HG02973 (cell line): ENCODE data around the gene MAST2.
"Not testable (repeated sequence)": the region's sequence is repeated elsewhere in the genome, so short reads cannot be mapped to it uniquely, and the experiment has no call there.

Source experiments
- ATAC-seq: cut with Tn5 transposase; IDR thresholded peaks from one replicate; pipeline ENCODE4 v1.9.1; 2021; ENCODE audit warnings: moderate library complexity; ENCODE audit not compliant: unreplicated experiment

The MAST2 gene

DNA sequence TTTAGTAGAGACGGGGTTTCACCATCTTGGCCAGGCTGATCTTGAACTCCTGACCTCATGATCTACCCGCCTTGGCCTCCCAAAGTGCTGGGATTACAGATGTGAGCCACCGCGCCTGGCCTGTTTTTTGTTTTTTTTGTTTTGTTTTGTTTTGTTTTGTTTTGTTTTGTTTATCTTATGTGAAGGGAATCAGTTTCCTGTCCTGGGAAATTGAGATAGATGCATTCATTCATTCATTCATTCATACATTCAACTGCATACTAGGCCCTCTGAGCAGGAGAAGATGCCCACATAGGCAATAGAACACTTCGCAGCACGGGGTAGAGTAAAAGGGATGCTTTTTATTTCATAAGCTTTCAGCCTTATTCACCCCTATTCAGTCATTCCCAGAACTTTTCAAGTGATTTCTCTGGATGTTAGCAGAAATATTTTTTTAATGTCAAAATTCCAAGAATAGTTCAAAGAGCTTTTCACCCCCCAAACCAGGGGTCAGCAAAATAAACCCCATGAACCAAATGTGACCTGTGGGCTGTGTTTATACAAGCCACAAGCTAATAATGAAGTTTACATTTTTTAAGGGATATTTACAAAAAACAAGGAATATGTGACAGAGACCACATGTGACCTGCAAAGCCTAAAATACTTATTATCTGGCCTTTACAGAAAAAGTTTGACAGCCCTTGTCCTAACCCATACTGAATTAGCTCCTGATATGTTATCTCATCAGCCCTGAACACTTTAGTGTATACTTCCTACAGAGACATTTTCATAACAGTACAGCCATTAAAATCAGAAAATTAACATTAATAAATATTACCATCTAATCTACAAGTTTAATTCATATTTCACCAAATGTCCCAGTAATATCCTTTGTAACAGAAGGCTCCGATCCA lies 127.1 kb downstream of the MAST2 start:
- no peak for ATAC-seq

DNA sequence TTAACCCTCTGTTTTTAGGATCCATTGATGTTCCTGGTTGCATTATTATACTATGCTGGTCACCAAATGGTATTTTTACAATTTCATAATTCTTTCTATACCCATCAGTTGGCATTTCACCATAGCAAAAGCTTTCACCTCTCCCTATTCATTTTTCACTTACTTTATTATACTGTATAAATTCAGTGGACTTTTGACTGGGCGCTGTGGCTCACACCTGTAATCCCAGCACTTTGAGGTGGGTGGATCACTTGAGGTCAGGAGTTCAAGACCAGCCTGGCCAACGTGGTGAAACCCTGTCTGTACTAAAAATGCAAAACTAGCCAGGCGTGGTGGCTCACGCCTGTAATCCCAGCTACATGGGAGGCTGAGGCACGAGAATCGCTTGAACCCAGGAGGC lies 128.8 kb downstream of the MAST2 start:
- ATAC-seq: not testable (repeated sequence)

DNA sequence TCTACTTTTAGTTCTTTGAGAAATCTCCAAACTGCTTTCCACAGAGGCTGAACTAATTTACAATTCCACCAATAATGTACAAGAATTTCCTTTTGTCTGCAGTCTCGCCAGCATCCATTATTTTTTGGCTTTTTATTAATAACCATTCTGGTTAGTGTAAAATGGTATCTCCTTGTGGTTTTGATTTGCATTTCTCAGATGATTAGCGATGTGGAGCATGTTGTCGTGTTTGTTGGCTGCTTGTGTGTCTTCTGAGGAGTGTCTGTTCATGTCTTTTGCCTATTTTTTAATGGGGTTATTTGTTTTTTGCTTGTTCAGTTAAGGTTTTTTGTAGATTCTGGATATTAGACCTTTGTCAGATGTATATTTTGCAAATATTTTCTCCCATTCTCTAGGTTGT lies 131.5 kb downstream of the MAST2 start:
- ATAC-seq: no peak

DNA sequence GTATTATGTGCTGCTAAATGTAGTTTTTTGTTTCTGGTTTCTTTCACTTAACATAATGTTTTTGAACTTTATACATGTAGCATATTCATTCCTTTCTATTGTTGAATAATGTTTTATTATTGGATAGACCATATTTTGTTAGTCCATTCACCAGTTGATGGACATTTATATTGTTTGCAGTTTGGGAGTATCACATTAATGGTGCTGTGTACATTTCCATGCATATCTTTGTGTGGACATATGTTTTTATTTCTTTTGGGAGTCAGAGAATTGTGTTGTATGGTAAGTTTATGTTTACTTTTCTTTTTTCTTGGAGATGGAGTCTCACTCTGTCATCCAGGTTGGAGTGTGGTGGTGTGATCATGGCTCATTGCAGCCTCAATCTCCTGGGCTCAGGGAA lies 134.6 kb downstream of the MAST2 start:
- no peak for ATAC-seq

DNA sequence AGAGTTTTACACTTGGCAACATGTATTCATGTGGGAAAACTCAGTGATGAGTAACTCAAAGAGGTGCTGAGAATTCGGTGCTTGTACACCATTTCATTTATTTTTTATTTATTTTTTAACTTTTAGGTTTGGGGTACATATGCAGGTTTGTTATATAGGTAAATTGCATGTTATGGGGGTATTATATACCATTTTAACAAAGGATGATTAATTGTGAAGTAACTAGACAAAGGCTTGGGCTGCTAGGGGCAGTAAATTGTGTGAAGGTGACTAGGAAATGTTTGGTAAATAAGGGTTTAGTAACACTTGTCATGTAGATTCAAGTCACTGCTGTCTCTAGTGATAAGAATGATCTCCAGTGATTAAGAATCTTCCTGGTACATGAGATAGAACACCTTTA lies 139.0 kb downstream of the MAST2 start:
- ATAC-seq: no peak

DNA sequence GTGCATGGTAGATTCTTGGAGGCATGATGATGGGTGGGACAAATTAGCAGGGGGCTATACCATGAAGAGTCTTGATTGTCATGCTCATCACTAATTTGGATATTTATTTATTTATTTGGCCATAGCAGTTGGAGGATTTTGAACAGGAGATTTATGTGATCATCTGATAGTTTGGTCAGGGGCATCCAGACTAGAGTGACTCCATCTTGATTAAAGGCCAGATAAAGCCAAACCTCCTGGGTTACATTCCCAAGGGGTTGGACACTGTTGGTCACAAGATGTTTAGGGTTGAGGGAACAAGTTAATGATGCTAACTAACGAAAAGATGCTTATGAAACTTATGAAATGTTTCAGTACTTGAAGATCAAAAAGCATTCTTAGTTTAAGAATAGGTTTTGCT lies 139.8 kb downstream of the MAST2 start:
- ATAC-seq: no peak

DNA sequence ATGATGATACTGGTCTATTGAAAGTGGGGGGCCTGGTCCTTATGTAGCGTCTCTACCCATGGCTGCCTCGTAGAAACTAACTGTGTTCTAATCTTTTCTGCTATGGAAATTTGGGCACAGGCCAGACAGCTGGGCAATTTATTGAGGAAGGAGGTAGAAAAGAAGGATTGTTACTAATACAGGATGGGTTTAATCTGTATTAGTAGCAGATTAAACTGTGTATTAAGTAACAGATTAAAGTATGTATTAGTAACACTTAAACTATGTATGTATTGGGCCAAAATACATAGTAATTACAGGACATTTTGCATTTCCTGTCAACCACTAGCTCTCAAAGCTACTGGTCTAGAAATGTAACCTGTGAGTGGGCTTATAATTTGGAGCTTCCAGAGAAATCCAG lies 142.0 kb downstream of the MAST2 start:
- ATAC-seq: no peak

DNA sequence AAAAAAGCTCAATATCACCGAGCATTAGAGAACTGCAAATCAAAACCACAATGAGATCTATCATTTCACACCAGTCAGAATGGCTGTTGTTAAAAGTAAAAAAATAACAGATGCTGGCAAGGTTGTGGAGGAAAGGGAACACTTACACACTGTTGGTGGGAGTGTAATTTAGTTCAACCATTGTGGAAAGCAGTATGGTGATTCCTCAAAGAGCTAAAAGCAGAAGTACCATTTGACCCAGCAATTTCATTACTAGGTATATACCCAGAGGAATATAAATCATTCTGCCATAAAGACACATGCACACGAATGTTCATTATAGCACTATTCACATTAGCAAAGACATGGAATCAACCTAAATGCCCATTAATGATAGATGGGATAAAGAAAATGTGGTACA lies 146.1 kb downstream of the MAST2 start:
- ATAC-seq: not testable (repeated sequence)

DNA sequence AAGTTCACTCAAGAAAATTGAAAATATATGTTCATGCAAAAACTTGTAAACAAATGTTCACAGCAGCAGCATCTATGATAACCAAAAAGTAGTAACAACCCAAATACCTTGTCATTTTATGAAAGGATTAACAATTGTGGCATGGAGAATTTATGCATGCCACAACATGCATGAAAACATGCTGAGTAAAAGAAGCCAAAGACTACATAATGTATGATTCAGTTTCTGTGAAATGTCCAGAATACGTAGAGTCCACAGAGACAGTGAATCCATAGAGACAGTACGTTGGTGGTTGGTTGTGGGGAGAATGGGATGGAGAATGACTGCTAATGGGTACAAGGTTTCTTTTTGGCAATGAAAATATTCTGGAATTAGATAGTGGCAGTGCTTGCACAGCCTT lies 148.7 kb downstream of the MAST2 start:
- ATAC-seq: no peak

DNA sequence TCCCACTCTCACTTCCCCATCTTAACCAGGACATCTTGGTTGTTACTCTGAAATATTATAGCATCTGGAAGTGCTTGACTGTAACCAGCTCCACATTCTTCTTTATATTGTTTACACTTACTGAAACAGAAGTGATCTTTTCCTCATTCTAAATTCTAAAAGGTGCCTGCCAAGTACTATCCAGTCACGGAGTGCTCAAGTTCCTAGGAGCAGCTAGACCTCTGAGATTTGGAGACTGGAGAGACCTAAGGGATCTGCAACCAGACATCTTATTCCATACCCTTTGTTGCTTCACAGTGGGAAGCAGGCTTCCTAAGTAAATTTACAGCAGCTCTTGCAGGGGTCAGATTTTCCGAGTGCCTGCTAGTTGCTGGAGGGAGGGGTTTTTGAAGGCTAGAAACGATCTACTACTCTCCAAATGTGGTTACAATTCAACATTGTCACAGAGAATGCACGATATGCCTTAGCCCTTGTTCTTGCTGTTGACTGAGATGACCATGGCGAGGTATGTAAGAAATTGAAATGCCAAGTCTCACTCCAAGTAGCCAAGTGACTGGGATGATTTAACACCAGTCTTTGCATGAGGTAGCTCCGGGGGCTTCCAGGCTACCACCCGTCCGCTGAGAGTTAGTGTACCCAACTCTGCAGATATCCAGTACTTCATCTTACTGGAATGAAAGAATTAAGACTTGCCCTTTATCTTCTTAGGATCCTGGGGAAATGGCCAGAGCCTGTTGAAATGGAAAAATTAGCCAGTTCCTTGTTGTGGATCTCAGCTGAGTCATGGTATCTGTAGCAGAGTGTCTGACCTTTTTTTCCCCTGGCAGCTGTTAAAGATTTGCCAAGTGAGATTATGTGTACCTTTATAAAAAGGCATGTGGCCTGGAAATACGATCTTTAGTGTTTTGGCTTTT lies 150.8 kb downstream of the MAST2 start:
- ATAC-seq: no peak

DNA sequence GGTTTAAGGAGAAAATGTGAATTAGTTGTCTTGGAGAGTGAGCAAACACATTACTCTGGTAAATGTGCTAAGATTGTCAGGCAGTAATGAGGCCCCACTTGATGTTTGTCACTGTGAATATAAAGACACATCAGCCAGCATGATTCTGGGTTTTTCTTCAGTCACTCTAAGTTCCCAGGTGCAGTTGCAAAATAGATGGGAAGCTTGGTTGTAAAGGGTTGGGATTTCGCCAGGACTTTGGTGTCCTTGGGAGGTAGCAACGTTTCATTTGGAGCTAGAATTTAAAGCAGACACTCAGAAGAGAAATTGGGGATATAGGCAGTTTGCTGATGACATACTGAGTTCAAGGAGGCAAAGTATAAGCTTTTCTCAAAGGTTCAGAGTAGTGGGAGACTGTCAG lies 154.3 kb downstream of the MAST2 start:
- no peak for ATAC-seq

DNA sequence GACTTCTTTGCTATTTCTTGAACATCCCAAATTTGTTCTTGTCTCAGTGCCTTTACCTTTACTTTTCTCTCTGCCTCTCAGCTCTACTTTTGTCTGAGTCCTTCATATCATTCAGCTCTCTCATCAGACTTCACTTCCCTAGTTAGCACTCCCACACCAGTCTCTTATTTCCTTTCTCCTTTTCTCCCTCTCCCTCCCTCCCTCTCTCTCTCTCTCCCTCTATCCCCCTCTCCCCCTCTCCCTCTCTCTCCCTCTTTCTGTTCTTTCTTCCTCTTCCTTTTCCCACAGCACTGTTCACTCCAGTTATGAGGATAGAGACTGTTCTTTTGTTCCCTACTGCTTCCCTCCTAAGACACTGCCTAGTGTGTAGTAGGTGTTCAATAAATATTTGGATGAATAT lies 154.9 kb downstream of the MAST2 start:
- no peak for ATAC-seq

DNA sequence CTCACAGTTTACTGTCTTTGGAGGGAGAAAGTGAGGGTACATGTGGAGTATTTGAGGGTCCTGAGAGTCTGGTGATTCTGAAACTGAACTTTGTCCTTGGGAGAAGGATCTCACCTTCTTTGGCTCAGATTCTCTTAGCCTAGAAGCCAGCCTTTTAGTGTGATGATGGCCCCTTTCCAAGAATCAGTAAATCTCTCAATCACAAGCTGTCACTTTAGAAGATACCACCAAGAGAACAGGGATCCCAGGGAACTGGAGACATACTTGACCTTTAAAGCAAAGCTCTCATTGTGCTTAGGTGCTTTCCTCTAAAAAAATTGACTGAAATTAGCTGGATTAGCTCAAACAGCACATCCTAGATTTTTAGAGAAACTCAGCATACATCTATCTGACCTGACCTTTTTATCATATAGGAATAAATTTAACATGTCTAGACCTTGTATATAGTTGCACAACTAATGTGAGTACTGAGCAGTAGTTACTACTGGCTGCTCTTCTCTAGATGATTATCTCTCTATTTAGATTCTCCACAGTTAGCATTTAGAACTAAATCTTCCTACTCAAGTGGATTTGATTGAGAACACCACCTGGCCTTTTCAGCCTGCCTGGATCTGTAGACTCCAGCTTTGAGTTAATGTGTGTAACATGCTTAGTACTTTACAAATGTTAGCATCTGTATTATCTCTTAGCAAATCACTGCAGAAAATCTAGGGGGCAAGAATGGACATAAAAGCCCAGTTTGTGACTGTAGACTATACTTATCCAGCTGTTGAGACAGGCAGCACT lies 157.7 kb downstream of the MAST2 start:
- ATAC-seq: no peak

DNA sequence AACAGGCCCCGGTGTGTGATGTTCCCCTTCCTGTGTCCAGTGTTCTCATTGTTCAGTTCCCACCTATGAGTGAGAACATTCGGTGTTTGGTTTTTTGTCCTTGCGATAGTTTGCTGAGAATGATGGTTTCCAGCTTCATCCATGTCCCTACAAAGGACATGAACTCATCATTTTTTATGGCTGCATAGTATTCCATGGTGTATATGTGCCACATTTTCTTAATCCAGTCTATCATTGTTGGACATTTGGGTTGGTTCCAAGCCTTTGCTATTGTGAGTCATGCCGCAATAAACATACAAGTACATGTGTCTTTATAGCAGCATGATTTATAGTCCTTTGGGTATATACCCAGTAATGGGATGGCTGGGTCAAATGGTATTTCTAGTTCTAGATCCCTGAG lies 158.5 kb downstream of the MAST2 start:
- not testable (repeated sequence) for ATAC-seq

DNA sequence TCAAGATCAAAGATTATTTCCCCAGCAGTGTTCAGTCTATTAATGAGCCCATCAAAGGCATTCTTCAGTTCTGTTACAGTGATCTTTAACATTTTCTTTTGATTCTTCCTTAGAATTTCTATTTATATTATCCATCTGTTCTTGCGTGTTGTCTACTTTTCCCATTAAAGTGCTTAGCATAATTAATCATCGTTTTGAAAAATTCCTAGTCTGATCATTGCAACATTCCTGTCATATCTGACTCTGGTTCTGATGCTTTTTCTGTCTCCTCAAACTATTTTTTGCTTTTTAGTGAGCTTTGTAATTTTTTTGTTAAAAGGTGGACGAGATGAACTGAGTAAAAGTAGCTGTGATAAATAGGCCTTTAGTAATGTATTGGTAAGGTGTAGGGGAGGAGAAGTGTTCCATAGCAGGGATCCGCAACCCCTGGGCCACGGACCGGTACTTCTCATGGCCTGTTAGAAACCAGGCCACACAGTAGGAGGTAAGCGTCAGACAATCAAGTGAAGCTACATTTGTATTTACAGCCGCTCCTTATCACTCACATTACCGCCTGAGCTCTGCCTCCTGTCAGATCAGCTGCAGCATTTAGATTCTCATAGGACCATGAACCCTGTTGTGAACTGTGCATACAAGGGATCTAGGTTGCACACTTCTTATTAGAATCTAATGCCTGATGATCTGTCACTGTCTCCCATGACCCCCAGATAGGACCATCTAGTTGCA lies 165.7 kb downstream of the MAST2 start:
- no peak for ATAC-seq

DNA sequence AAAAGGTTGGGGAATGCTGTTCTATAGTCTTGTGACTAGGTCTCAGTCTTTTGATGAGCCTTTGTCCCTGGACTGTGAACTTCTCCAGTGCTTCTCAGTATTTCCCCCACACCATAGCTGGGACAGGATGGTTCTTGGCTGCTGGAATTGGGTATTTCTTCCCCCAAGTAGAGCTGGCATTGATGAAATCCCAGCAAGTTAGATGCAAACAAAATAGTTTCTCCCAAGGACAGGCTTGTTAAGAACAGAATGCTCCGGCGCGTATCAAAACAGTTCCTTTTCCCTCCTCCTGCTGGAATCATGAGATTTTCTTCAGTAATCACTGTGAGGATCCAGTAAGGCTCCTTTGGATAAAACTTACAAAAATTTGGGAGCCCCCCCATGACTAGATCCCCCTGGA lies 166.5 kb downstream of the MAST2 start:
- no peak for ATAC-seq

DNA sequence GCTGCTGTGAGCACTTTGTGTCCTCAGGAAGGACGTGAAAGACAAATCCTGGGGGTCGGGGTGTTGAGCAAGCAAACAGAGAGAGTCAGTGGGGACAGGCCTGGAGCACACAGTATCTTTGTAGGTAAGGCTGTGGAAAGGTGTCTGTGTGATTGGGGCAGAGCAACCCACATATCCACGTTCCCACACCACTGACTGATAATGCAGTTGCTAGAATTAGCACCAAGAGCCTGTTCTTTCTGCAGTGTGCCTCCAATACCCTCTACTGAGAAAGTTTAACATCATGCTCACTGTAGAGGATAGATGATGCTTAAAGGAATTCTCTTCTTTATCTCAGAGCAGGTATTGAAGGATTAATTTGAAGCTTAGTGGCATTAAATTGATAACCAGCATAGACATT lies 167.9 kb downstream of the MAST2 start:
- no peak for ATAC-seq

DNA sequence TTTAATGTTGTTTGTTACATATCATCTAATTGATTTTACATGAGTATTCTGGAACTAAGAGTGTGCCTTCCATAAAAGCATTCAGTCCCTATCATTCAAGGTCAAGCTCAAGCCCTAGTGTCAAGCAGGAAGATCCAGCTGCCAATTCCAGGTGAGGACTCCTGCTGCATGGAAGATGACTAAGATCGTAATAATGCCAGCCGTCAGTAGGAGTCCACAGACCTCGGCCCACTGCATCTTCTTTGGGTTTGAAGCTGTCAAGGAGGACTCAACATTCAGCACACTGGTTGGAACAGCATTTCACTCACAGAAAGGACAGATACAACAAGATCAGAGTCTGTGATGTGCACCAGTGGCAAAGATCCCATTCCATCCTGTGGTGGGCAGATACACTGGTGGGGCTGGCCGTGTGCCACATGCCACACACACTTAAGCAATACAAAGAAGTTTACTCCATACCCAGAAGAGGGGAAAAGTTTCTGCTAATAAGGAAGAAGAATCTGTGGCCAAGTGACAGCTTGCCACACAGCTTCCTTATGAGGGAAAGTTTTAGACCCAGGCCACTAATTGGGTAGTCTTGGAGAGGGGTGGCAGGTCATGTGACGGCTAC lies 168.6 kb downstream of the MAST2 start:
- ATAC-seq: no peak

DNA sequence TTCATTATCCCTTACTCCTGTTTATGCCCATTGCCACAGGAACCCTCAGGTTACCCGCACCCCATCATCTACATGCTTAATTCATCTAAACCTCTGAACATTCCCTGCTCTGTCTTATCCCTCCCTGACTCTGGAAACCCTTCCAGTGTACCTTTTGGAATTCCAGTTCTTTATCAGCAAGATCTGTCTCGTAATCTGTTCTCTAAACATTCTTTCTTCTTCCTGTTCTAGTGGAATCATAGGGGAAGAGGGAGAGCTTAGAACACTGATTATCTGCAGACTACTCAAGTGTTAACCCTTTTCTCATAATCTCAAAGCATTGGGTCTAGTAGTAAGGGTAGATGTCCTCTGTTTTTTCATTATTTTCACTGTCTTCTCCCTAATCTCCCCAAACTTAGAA lies 169.2 kb downstream of the MAST2 start:
- no peak for ATAC-seq

DNA sequence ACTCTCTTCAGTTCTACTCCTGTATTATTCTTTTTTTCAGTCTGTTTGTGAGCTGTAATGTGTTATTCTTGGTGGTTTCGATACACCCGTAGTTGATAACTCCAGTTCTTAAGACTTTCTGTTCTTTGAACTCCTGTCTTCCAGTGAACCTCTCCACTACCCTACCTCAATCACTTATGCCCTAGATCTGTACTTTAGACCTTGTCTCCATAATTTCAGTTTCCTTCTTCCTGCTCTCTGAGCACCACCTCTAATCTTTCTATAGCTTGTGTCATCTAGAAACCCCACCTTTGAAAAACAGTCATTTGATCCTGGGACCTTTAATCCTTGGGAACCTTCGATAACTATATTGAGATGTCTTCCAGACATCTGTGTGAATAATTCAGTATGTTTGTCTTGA lies 169.7 kb downstream of the MAST2 start:
- no peak for ATAC-seq
